Measurements from ENCODE around the gene UBE3C.

GRCh38 chr7:157168571-157168970 is 29.8 kb downstream of the UBE3C start:
- TF ChIP-seq CTCF (IDR thresholded peaks at IDR 0.05; ENCODE audit: insufficient read depth, low read length) (no peak), REST (IDR thresholded peaks at IDR 0.05; ENCODE audit: insufficient replicate concordance, low read depth) (no peak), POLR2AphosphoS5 (IDR thresholded peaks at IDR 0.05; ENCODE audit: low read depth) (no peak)
